ENCODE data around the gene ASF1B. TPM values are rescaled to one million over a fixed set of nuclear protein-coding genes. Genes with fewer than 3 reads are reported as not detected.
"Not testable (repeated sequence)": the region's sequence is repeated elsewhere in the genome, so short reads cannot be mapped to it uniquely, and the experiment has no call there.

The ASF1B gene
- total and polyA plus RNA-seq, 4 donors, result 2.4 to 5.9 (median 3.8) TPM

- WGBS, 2 donors, result 57 to 61% methylated on average over 13 of the region's 13 CpGs
- no peak for TF ChIP-seq CTCF (IDR thresholded peaks at IDR 0.05; ENCODE audit: control extremely low read depth, extremely low read depth)
- ATAC-seq (ENCODE audit: insufficient read depth, low FRiP score) (no peak), DNase-seq (no peak)
- Histone ChIP-seq H3K4me3 (no peak overlapping the region), H3K36me3 (ENCODE audit: control insufficient read depth in 4 of 4, insufficient read depth in 4 of 4, low read length in 4 of 4) (peaks cover 0 to 8% (median 4%) of the 10 kb centered on the region in 4 donors), H3K9ac (ENCODE audit: insufficient read depth in 1 of 2, low read length in 2 of 2) (peak overlapping the region in 1 of 2 donors; percentile 70), H3K27ac (ENCODE audit: low read depth in 1 of 2, low read length in 1 of 2) (peak overlapping the region; percentile 38 to 73), H3K4me1 (ENCODE audit: control insufficient read depth in 5 of 5, insufficient read depth in 5 of 5, low read length in 5 of 5) (peaks cover 0 to 28% (median 13%) of the 10 kb centered on the region in 5 donors), H3K27me3 (ENCODE audit: control insufficient read depth in 3 of 3, insufficient read depth in 3 of 3, low read length in 2 of 3) (no peaks in the 10 kb centered on the region), H3K9me3 (ENCODE audit: control insufficient read depth in 4 of 4, insufficient read depth in 3 of 4, low read length in 3 of 4) (no peaks in the 10 kb centered on the region)
Observed at GRCh38 chr19:14148751-14149410, 12.5 kb upstream of the ASF1B start.

- 31 to 32% methylated on average over 20 of the region's 20 CpGs for WGBS, 2 donors
- H3K9ac ChIP-seq (ENCODE audit: insufficient read depth in 1 of 2, low read length in 2 of 2), result peak overlapping the region in 1 of 2 donors; percentile 65
- peak; percentile 89 to 94 (median 90) for DNase-seq
- H3K27ac ChIP-seq (ENCODE audit: low read depth in 1 of 2, low read length in 1 of 2), result peak overlapping the region; percentile 12 to 73
- peak; percentile 66 for TF ChIP-seq CTCF (IDR thresholded peaks at IDR 0.05; ENCODE audit: control extremely low read depth, extremely low read depth)
- H3K27me3 ChIP-seq (ENCODE audit: control insufficient read depth in 3 of 3, insufficient read depth in 3 of 3, low read length in 2 of 3), result no peaks in the 10 kb centered on the region
- no peaks in the 10 kb centered on the region for H3K9me3 ChIP-seq (ENCODE audit: control insufficient read depth in 4 of 4, insufficient read depth in 3 of 4, low read length in 3 of 4)
- ATAC-seq (ENCODE audit: insufficient read depth, low FRiP score), result peak; percentile 86
- H3K4me3 ChIP-seq, result no peak overlapping the region
- H3K4me1 ChIP-seq (ENCODE audit: control insufficient read depth in 5 of 5, insufficient read depth in 5 of 5, low read length in 5 of 5), result peaks cover 0 to 28% (median 13%) of the 10 kb centered on the region in 5 donors
- peaks cover 0 to 8% (median 4%) of the 10 kb centered on the region in 4 donors for H3K36me3 ChIP-seq (ENCODE audit: control insufficient read depth in 4 of 4, insufficient read depth in 4 of 4, low read length in 4 of 4)
Observed at GRCh38 chr19:14147797-14148605, 11.6 kb upstream of the ASF1B start.

GRCh38 chr19:14146789-14147216, 10.4 kb upstream of the ASF1B start:
- H3K27ac ChIP-seq (ENCODE audit: low read depth in 1 of 2, low read length in 1 of 2), result no peak overlapping the region

GRCh38 chr19:14146169-14146568, 9.8 kb upstream of the ASF1B start:
- H3K4me3 ChIP-seq; H3K27ac ChIP-seq (ENCODE audit: low read depth in 1 of 2, low read length in 1 of 2); H3K9me3 ChIP-seq (ENCODE audit: control insufficient read depth in 4 of 4, insufficient read depth in 3 of 4, low read length in 3 of 4); DNase-seq; H3K9ac ChIP-seq (ENCODE audit: insufficient read depth in 1 of 2, low read length in 2 of 2); ATAC-seq (ENCODE audit: insufficient read depth, low FRiP score); H3K27me3 ChIP-seq (ENCODE audit: control insufficient read depth in 3 of 3, insufficient read depth in 3 of 3, low read length in 2 of 3); H3K36me3 ChIP-seq (ENCODE audit: control insufficient read depth in 4 of 4, insufficient read depth in 4 of 4, low read length in 4 of 4): not testable (repeated sequence)
- WGBS, 2 donors, result 92 to 94% methylated on average over 10 of the region's 10 CpGs
- H3K4me1 ChIP-seq (ENCODE audit: control insufficient read depth in 5 of 5, insufficient read depth in 5 of 5, low read length in 5 of 5), result peaks cover 0 to 28% (median 13%) of the 10 kb centered on the region in 5 donors

More at GRCh38 chr19:14146789-14147216, 10.4 kb upstream of the ASF1B start:
- no peaks in the 10 kb centered on the region for H3K27me3 ChIP-seq (ENCODE audit: control insufficient read depth in 3 of 3, insufficient read depth in 3 of 3, low read length in 2 of 3)
- no peaks in the 10 kb centered on the region for H3K9me3 ChIP-seq (ENCODE audit: control insufficient read depth in 4 of 4, insufficient read depth in 3 of 4, low read length in 3 of 4)
- H3K4me1 ChIP-seq (ENCODE audit: control insufficient read depth in 5 of 5, insufficient read depth in 5 of 5, low read length in 5 of 5), result peaks cover 0 to 28% (median 13%) of the 10 kb centered on the region in 5 donors
- DNase-seq (no peak), ATAC-seq (ENCODE audit: insufficient read depth, low FRiP score) (no peak)
- peaks cover 0 to 2% (median 0%) of the 10 kb centered on the region in 4 donors for H3K36me3 ChIP-seq (ENCODE audit: control insufficient read depth in 4 of 4, insufficient read depth in 4 of 4, low read length in 4 of 4)
- no peak for TF ChIP-seq CTCF (IDR thresholded peaks at IDR 0.05; ENCODE audit: control extremely low read depth, extremely low read depth)
- 48 to 61% methylated on average over 7 of the region's 7 CpGs for WGBS, 2 donors
- no peak overlapping the region for H3K9ac ChIP-seq (ENCODE audit: insufficient read depth in 1 of 2, low read length in 2 of 2)
- no peak overlapping the region for H3K4me3 ChIP-seq

Measured in lung (tissue), 12 donors.